HepG2 (cell line): Measurements from ENCODE around the gene FLT3LG. TPM values are rescaled to one million over a fixed set of nuclear protein-coding genes. Genes with fewer than 3 reads are reported as not detected.

Experiments used
- KAT8 ChIP-seq: IDR thresholded peaks from 2 replicates; pipeline ENCODE4 v1.6.1; 2016; ENCODE audit warnings: missing genetic modification reagents, missing compliant biosample characterization
- PHF5A ChIP-seq: IDR thresholded peaks from one replicate; pipeline ENCODE4 v1.6.1; 2018; ENCODE audit warnings: low read depth, missing genetic modification reagents; ENCODE audit not compliant: unreplicated experiment
- RARG ChIP-seq: sonication (generic); formaldehyde crosslinking; IDR thresholded peaks from 2 replicates; pipeline ENCODE4 v1.4.0; 2020; ENCODE audit warnings: low read depth, mild to moderate bottlenecking, missing genetic modification reagents
- RNF2 ChIP-seq: fragments of 450-650 bp; conservative IDR thresholded peaks from 2 replicates; pipeline ENCODE4 v1.6.1; 2016; ENCODE audit warnings: low read depth
- SMAD3 ChIP-seq: sonication (generic); formaldehyde crosslinking; IDR thresholded peaks from 2 replicates; pipeline ENCODE4 v1.4.0; 2020; ENCODE audit warnings: missing genetic modification reagents
- YEATS4 ChIP-seq: sonication (generic); formaldehyde crosslinking; IDR thresholded peaks from 2 replicates; pipeline ENCODE4 v1.4.0; 2020; ENCODE audit warnings: missing genetic modification reagents, borderline replicate concordance
- ZNF263 ChIP-seq: sonication (generic); formaldehyde crosslinking; IDR thresholded peaks from 2 replicates; pipeline ENCODE4 v1.4.0; 2020; ENCODE audit warnings: missing genetic modification reagents
- ZNF574 ChIP-seq: sonication (generic); formaldehyde crosslinking; IDR thresholded peaks from 2 replicates; pipeline ENCODE4 v1.4.0; 2020; ENCODE audit warnings: missing genetic modification reagents
- ZNF646 ChIP-seq: sonication (generic); formaldehyde crosslinking; IDR thresholded peaks from 2 replicates; pipeline ENCODE4 v1.9.0; 2021; ENCODE audit warnings: mild to moderate bottlenecking, missing genetic modification reagents
- ZNF850 ChIP-seq: sonication (generic); formaldehyde crosslinking; conservative IDR thresholded peaks from 2 replicates; pipeline ENCODE4 v1.9.0; 2021; ENCODE audit warnings: mild to moderate bottlenecking, missing genetic modification reagents
- ZNF891 ChIP-seq: sonication (generic); formaldehyde crosslinking; IDR thresholded peaks from 2 replicates; pipeline ENCODE4 v1.5.0; 2020; ENCODE audit warnings: mild to moderate bottlenecking, missing genetic modification reagents
- polyA plus RNA-seq, 8 experiments: library from polyadenylated mRNA; depleted of rRNA in 3 of 8; stranded (reverse) in 7 of 8; unstranded in 1 of 8; fragments of >200 nt; fragmentation: Illumina TruSeq in 4 of 8; extraction: Trizol in 4 of 8; gene quantifications; 2 replicates each; pipeline versions ENCODE4 v1.2.1 to v1.2.3, GENCODE V29; 2011 to 2016; ENCODE audit warnings: low read depth in 4 of 8, missing spikeins in 1 of 8, mixed read lengths in 1 of 8; ENCODE audit not compliant: insufficient read depth in 1 of 8
- total RNA-seq, 5 experiments: library from RNA; depleted of rRNA; stranded (reverse); fragments of >200 nt; fragmentation: Illumina TruSeq; extraction: Trizol; gene quantifications; 2 replicates each; pipeline ENCODE4 v1.2.3, GENCODE V29; 2016; ENCODE audit warnings: low read depth in 1 of 5
- TF ChIP-seq, protein P1 (sequence below): sonication (generic); formaldehyde crosslinking; IDR thresholded peaks from 2 replicates; pipeline ENCODE4 v1.4.0; 2020; ENCODE audit warnings: missing genetic modification reagents
- TF ChIP-seq, protein P2 (sequence below): sonication (generic); formaldehyde crosslinking; conservative IDR thresholded peaks from 2 replicates; pipeline ENCODE4 v1.8.0; 2022; ENCODE audit warnings: low read depth, missing genetic modification reagents

Gene FLT3LG
- total and polyA plus RNA-seq, 2 of the 13 experiments (the other 11 are each of a cell fraction or from before 2014, with no cell fraction given), result 1.5 to 2.6 TPM

DNA sequence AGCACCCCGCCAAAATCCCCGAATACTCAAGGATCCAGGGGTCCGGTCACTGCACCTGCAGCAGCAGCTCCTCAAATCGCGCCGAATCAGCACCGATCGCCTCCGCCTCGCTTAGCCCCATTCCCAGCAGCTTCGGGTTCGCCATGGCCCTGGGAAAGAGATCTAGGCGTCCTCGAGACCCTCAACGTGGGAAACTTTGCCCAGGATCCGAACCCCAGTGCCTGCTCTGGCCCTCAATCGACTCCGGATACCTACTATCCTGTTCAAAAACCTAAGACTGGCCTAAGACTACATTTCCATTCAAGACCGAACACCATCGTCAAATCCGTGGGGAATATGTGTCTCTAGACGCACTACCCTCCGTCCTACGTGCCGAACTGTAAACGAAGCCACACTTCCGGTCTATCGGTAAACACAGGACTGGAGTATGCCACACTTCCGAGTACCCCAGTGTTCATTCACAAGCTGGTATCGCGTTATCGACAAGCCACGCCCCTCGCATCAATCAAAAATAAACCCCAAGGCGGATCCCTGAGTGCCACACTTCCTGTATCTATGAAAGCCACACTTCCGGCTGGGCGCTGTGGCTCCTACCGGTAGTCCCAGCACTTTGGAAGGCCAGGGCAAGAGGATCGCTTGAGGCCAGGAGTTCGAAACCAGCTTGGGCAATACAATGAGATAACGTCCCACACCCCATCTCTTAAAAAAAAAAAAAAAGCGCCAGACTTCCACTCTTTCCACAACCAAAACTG, 22.4 kb upstream of the FLT3LG start, which contains the start of gene PIH1D1 (continued):
- TF ChIP-seq ZNF574 (CRISPR knock-in tag) (peak; percentile 88), RARG (CRISPR knock-in tag) (no peak), RNF2 (no peak), PHF5A (CRISPR knock-in tag) (no peak), YEATS4 (peak; percentile 64), ZNF263 (no peak), KAT8 (peak; percentile 90), ZNF891 (CRISPR knock-in tag) (peak; percentile 42; the same call in 1 of the 2 replicates), SMAD3 (CRISPR knock-in tag) (peak; percentile 33; the same call in 1 of the 2 replicates), ZNF646 (CRISPR knock-in tag) (no peak), ZNF850 (CRISPR knock-in tag) (0 out of 2 replicates have a peak, but pooled peaks have one; percentile 40)
- TF ChIP-seq, protein P1, sequence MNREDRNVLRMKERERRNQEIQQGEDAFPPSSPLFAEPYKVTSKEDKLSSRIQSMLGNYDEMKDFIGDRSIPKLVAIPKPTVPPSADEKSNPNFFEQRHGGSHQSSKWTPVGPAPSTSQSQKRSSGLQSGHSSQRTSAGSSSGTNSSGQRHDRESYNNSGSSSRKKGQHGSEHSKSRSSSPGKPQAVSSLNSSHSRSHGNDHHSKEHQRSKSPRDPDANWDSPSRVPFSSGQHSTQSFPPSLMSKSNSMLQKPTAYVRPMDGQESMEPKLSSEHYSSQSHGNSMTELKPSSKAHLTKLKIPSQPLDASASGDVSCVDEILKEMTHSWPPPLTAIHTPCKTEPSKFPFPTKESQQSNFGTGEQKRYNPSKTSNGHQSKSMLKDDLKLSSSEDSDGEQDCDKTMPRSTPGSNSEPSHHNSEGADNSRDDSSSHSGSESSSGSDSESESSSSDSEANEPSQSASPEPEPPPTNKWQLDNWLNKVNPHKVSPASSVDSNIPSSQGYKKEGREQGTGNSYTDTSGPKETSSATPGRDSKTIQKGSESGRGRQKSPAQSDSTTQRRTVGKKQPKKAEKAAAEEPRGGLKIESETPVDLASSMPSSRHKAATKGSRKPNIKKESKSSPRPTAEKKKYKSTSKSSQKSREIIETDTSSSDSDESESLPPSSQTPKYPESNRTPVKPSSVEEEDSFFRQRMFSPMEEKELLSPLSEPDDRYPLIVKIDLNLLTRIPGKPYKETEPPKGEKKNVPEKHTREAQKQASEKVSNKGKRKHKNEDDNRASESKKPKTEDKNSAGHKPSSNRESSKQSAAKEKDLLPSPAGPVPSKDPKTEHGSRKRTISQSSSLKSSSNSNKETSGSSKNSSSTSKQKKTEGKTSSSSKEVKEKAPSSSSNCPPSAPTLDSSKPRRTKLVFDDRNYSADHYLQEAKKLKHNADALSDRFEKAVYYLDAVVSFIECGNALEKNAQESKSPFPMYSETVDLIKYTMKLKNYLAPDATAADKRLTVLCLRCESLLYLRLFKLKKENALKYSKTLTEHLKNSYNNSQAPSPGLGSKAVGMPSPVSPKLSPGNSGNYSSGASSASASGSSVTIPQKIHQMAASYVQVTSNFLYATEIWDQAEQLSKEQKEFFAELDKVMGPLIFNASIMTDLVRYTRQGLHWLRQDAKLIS (CRISPR knock-in tag), result 0 out of 2 replicates have a peak, but pooled peaks have one; percentile 58
- TF ChIP-seq, protein P2, sequence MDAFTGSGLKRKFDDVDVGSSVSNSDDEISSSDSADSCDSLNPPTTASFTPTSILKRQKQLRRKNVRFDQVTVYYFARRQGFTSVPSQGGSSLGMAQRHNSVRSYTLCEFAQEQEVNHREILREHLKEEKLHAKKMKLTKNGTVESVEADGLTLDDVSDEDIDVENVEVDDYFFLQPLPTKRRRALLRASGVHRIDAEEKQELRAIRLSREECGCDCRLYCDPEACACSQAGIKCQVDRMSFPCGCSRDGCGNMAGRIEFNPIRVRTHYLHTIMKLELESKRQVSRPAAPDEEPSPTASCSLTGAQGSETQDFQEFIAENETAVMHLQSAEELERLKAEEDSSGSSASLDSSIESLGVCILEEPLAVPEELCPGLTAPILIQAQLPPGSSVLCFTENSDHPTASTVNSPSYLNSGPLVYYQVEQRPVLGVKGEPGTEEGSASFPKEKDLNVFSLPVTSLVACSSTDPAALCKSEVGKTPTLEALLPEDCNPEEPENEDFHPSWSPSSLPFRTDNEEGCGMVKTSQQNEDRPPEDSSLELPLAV (CRISPR knock-in tag), result no peak
